Activated T-helper 1 cell treated with anti-CD3 and anti-CD28 coated beads, Interleukin-12 subunit alpha, Interleukin-12 subunit beta, Interleukin-2, Interleukin-4 antibody, amounts not matched to agents 30 ng/mL and 10 ng/mL and 1 ng/mL, durations not matched to agents 14 hours and 24 hours and 36 hours (primary cell): ENCODE data around the gene PRKRIP1. TPM values are rescaled to one million over a fixed set of nuclear protein-coding genes. Genes with fewer than 3 reads are reported as not detected.
"Not testable (repeated sequence)": the region's sequence is repeated elsewhere in the genome, so short reads cannot be mapped to it uniquely, and the experiment has no call there.

Source experiments
- DNase-seq: peaks from one replicate; pipeline ENCODE4 v3.0.0; 2021; ENCODE audit warnings: low spot score
- H3K27ac Mint-ChIP-seq: one replicate; pipeline ENCODE4 v1.8.0; 2021; ENCODE audit warnings: mild to moderate bottlenecking, mixed read lengths
- H3K27me3 Mint-ChIP-seq: one replicate; pipeline ENCODE4 v1.8.0; 2022; ENCODE audit warnings: mild to moderate bottlenecking, moderate library complexity, mixed read lengths; ENCODE audit not compliant: insufficient read depth
- H3K36me3 Mint-ChIP-seq: one replicate; pipeline ENCODE4 v1.8.0; 2021; ENCODE audit warnings: low read depth, mixed read lengths
- H3K4me1 Mint-ChIP-seq: one replicate; pipeline ENCODE4 v1.8.0; 2021; ENCODE audit warnings: low read depth, mixed read lengths
- H3K4me3 Mint-ChIP-seq: one replicate; pipeline ENCODE4 v1.8.0; 2021; ENCODE audit warnings: mild to moderate bottlenecking, moderate library complexity, mixed read lengths
- H3K9me3 Mint-ChIP-seq: one replicate; pipeline ENCODE4 v1.8.0; 2021; ENCODE audit warnings: mixed read lengths
- intact Hi-C: fragments of 100-400 bp; cut with micrococcal nuclease; formaldehyde crosslinking; loops from one replicate; pipeline ENCODE4 v1.15.1; 2024
- total RNA-seq: library from RNA; stranded (reverse); gene quantifications from 2 replicates; pipeline ENCODE4 v1.2.3, GENCODE V29; 2022

PRKRIP1 gene
- total RNA-seq, 1 donor from 2014 or later, result 25.7 TPM

DNA sequence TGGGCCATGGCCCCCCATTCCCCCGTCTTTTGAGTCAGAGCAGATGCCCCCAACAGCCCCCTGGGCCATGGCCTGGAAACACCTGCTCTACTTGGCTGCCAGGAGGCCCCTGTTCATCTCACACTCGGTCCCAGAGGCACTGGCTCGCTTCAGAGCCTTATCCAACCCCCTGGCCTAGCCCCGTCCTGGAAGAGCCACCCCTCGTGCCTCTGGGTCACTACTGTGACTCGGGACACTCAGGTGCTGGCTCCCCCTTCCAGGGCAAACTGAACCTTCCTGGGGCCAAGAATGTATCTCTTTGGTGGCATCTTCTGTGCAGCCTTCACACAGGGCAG, 75.6 kb downstream of the PRKRIP1 start:
- H3K4me1 Mint-ChIP-seq, result peaks cover 4% of the 10 kb centered on the region
- H3K36me3 Mint-ChIP-seq, result peaks cover 7% of the 10 kb centered on the region
- H3K9me3 Mint-ChIP-seq, result no peaks in the 10 kb centered on the region
- no peak overlapping the region for H3K4me3 Mint-ChIP-seq
- no peak overlapping the region for H3K27ac Mint-ChIP-seq
- intact Hi-C loops, result no loop called here
- DNase-seq, result no peak
- no peaks in the 10 kb centered on the region for H3K27me3 Mint-ChIP-seq

DNA sequence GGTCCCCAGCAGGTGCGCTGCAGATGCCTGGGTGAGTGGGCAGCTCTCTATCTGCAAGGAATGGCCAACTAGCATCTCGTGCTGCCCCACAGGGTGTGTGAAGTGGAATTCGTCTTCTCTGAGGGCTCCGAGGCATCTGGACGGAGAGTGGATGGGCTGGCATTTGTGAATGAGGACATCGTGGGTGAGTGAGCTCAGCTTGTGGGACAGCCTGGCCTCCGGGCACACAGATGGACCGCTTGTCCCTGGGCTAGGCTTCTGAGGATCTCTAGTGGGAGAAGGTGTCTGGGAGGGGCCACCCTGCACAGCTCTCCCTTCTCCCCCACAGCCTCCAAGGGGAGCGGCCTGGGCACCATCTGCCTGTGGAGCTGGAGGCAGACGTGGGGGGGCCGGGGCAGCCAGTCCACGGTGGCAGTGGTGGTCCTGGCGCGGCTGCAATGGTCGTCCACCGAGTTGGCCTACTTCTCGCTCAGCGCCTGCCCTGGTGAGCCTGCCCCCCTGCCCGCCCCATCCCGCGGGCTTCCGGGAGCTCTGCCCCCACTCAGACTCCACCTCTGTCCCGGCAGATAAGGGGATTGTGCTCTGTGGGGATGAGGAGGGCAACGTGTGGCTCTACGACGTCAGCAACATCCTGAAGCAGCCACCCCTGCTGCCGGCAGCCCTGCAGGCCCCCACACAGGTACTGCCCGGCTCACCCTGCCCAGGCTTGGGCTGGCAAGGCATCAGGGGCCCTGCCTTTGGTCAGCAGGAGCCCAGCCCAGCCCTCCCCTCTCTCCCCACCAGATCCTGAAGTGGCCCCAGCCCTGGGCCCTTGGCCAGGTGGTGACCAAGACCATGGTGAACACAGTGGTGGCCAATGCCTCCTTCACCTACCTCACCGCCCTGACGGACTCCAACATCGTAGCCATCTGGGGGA, 76.2 kb downstream of the PRKRIP1 start:
- DNase-seq, result no peak
- Mint-ChIP-seq H3K27me3 (no peaks in the 10 kb centered on the region), H3K27ac (no peak overlapping the region), H3K9me3 (no peaks in the 10 kb centered on the region), H3K36me3 (peaks cover 7% of the 10 kb centered on the region), H3K4me1 (no peaks in the 10 kb centered on the region), H3K4me3 (no peak overlapping the region)
- intact Hi-C loops, result no loop called here

DNA sequence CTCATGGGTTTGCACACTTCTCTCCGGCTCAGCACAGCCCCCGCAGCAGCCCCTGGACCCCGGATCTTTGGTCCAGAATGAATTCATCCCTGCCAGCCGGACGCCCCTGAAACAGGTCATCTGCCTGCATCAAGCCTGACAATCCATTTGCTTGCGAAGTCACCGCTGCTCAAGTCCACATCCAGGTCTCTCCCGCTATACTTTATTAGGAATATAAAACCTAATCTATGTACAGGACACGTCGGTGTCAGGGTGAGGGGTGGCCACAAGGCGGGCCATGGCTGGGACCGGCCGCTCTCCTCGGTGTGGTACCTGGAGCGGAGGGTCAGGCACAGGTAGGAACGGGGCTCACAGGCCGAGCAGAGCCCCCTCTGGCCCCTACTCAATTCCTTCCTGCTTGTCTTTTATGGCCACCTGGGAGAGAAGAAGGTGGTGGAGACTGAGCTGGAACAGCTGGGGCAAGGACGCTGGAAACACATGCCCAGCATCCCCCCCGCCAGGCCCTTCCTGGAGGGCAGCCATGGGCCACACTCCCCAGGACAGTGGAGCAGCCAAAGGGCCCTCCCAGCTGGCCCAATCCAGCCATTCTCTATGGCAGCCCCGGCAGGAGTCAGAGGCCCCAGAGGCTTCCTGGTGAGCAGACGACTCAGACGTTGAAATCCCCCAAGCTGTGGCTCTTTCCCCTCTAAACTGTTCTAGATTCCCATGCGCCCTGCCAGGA, 77.3 kb downstream of the PRKRIP1 start:
- no peaks in the 10 kb centered on the region for H3K27me3 Mint-ChIP-seq
- DNase-seq, result no peak
- H3K4me1 Mint-ChIP-seq, result no peaks in the 10 kb centered on the region
- intact Hi-C loops, result no loop called here
- H3K4me3 Mint-ChIP-seq, result no peak overlapping the region
- H3K9me3 Mint-ChIP-seq, result no peaks in the 10 kb centered on the region
- peaks cover 7% of the 10 kb centered on the region for H3K36me3 Mint-ChIP-seq
- no peak overlapping the region for H3K27ac Mint-ChIP-seq

DNA sequence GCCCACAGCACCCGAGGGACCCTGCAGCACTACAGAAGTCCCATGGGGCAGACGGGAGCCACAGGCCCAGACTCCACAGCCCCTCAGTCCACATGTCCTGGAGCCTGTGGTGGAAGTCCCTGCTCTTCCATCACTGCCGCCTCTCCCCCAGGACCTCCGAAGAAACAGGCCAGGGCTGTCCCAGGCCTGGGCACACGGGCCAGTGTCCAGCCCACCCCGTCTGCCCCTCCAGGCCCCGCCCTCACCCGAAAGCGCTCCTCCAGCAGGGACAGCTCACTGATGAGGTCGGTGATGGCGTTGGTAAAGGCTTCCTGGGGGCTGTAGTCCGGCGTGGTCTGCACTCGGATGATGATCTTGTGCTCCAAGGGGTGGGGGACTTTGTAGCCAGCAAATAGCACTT, 78.0 kb downstream of the PRKRIP1 start:
- DNase-seq, H3K27me3 Mint-ChIP-seq, H3K4me3 Mint-ChIP-seq, H3K9me3 Mint-ChIP-seq, H3K36me3 Mint-ChIP-seq, intact Hi-C loops, H3K27ac Mint-ChIP-seq, H3K4me1 Mint-ChIP-seq: not testable (repeated sequence)

DNA sequence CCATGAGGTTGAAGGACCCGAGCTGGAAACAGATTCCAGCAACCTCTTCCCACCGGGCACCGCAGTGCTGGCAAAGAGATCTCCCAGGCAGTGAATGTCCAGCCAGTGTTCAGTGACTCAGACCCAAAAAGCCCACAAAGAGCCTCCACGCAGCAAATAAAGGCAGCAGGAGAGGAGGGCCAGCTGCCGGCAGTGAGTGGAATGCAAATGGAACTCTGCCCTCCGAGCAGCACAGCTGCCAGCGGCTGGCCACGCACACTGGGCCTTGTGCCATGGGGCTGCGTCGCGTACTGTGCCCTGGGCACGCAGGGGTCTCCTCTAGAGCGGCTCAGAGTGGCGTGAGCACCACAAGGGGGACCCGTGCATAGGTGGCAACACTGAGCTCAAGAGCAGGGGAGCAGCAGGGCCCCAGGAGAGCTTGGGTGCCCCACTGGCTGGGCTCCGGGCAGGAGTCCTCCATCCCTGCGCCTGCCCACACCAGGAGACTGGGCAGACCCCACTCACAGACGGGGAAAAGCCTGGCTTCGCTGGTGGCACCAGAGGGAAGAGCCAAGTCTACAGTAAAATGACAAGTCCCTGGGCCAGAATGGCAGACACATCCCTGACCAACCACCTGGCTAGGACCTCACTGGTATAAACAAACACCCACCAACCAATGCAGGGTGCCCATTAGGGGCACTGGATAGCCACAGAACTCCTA, 78.7 kb downstream of the PRKRIP1 start:
- H3K27me3 Mint-ChIP-seq, H3K4me1 Mint-ChIP-seq, intact Hi-C loops, DNase-seq, H3K9me3 Mint-ChIP-seq, H3K4me3 Mint-ChIP-seq, H3K36me3 Mint-ChIP-seq, H3K27ac Mint-ChIP-seq: not testable (repeated sequence)

Other genes with a start within 250 kb of the PRKRIP1 start
- 2.1 and 2.6 TPM in 2 replicates for gene SH2B2, start 109.5 kb upstream of the PRKRIP1 start, total RNA-seq
- gene SPDYE6, start 39.9 kb upstream of the PRKRIP1 start, total RNA-seq, result not detected in 2 replicates
- 55.2 and 59.9 TPM in 2 replicates for gene ORAI2, start 37.2 kb downstream of the PRKRIP1 start, total RNA-seq
- 10.7 and 11.2 TPM in 2 replicates for gene ALKBH4, start 68.5 kb downstream of the PRKRIP1 start, total RNA-seq
- 32.9 and 36.3 TPM in 2 replicates for gene LRWD1, start 68.6 kb downstream of the PRKRIP1 start, total RNA-seq
- 49.7 and 55.3 TPM in 2 replicates for gene POLR2J, start 82.6 kb downstream of the PRKRIP1 start, total RNA-seq
- gene RASA4B, start 121.4 kb downstream of the PRKRIP1 start, total RNA-seq, result 25.4 and 25.9 TPM in 2 replicates
- gene UPK3BL2, start 147.3 kb downstream of the PRKRIP1 start, total RNA-seq, result 13.4 and 15.7 TPM in 2 replicates
- gene SPDYE2, start 154.9 kb downstream of the PRKRIP1 start, total RNA-seq, result not detected in 2 replicates
- 49.6 and 53.9 TPM in 2 replicates for gene POLR2J3, start 176.2 kb downstream of the PRKRIP1 start, total RNA-seq
- 50.1 and 50.4 TPM in 2 replicates for gene RASA4, start 220.4 kb downstream of the PRKRIP1 start, total RNA-seq
- 16.3 and 16.9 TPM in 2 replicates for gene UPK3BL1, start 246.4 kb downstream of the PRKRIP1 start, total RNA-seq